Activated gamma-delta T cell treated with anti-CD3 and anti-CD28 coated beads, Interleukin-2, amount 50 U/mL, for 16 hours (primary cell): ENCODE results near the gene EEPD1.

Experiments used
- DNase-seq: peaks from one replicate; pipeline ENCODE4 v3.0.0-alpha.2; 2020; ENCODE audit warnings: low read depth

Gene EEPD1

GRCh38 chr7:36154255-36155212 is 1.5 kb downstream of the EEPD1 start:
- no peak for DNase-seq

- DNase-seq, result no peak
These were observed 2.8 kb downstream of the EEPD1 start for GRCh38 chr7:36155811-36156361.

- DNase-seq, result no peak
These were observed 4.7 kb downstream of the EEPD1 start for GRCh38 chr7:36157527-36158320.

GRCh38 chr7:36158321-36158605 is 5.2 kb downstream of the EEPD1 start:
- no peak for DNase-seq

GRCh38 chr7:36159618-36160017 is 6.6 kb downstream of the EEPD1 start:
- DNase-seq, result no peak

GRCh38 chr7:36160313-36160712 is 7.3 kb downstream of the EEPD1 start:
- DNase-seq, result no peak

GRCh38 chr7:36161996-36162395 is 8.9 kb downstream of the EEPD1 start:
- no peak for DNase-seq

- no peak for DNase-seq
These were observed 12.0 kb downstream of the EEPD1 start for GRCh38 chr7:36165059-36165458.

- DNase-seq, result no peak
These were observed 12.7 kb downstream of the EEPD1 start for GRCh38 chr7:36165802-36166201.

- DNase-seq, result no peak
These were observed 14.5 kb downstream of the EEPD1 start for GRCh38 chr7:36167403-36168050.

- no peak for DNase-seq
These were observed 18.4 kb downstream of the EEPD1 start for GRCh38 chr7:36171503-36171902.

- DNase-seq, result no peak
These were observed 22.8 kb downstream of the EEPD1 start for GRCh38 chr7:36175886-36176285.

GRCh38 chr7:36176697-36177096 is 23.6 kb downstream of the EEPD1 start:
- no peak for DNase-seq

- DNase-seq, result no peak
These were observed 27.1 kb downstream of the EEPD1 start for GRCh38 chr7:36180121-36180520.

GRCh38 chr7:36181668-36182067 is 28.6 kb downstream of the EEPD1 start:
- no peak for DNase-seq

GRCh38 chr7:36182854-36183604 is 30.0 kb downstream of the EEPD1 start:
- no peak for DNase-seq

- DNase-seq, result no peak
These were observed 32.0 kb downstream of the EEPD1 start for GRCh38 chr7:36185092-36185491.

- no peak for DNase-seq
These were observed 32.7 kb downstream of the EEPD1 start for GRCh38 chr7:36185756-36186155.

GRCh38 chr7:36186359-36187121 is 33.5 kb downstream of the EEPD1 start:
- DNase-seq, result no peak

GRCh38 chr7:36188266-36188665 is 35.2 kb downstream of the EEPD1 start:
- DNase-seq, result no peak

- DNase-seq, result no peak
These were observed 35.9 kb downstream of the EEPD1 start for GRCh38 chr7:36188906-36189305.
